Pancreas (tissue), 10 donors: ENCODE results near the gene TBC1D7. TPM values are rescaled to one million over a fixed set of nuclear protein-coding genes. Genes with fewer than 3 reads are reported as not detected.

Experiments used
- ATAC-seq, 4 donors: fragments of 200-7000 bp; cut with Tn5 transposase; one replicate each; pipeline versions ENCODE4 v1.8.0 to v1.9.1; 2020; ENCODE audit warnings: mild to moderate bottlenecking in 4 of 4, moderate library complexity in 4 of 4
- DNase-seq, 6 donors: peaks; one replicate each; pipeline ENCODE4 v3.0.0-alpha.2; 2020
- FAIRE-seq: peaks from 2 replicates; lab custom pipeline; 2012; peaks lifted over from hg19 to GRCh38; lab: Jason Lieb, UNC
- H3K27ac ChIP-seq, 4 donors: fragments of 200-600 bp; sonication (generic); 1 replicate in 3 of 4; 2 replicates in 1 of 4; pipeline versions ENCODE4 v1.5.0 to v1.8.0; 2020
- H3K27me3 ChIP-seq, 4 donors: fragments of 200-600 bp; one replicate each; pipeline ENCODE4 v1.8.0; 2021
- H3K36me3 ChIP-seq, 3 donors: fragments of 200-600 bp; sonication (generic) in 1 of 3; one replicate each; pipeline versions ENCODE4 v1.5.0 to v1.8.0; 2020 to 2021
- H3K4me1 ChIP-seq, 3 donors: fragments of 200-600 bp; one replicate each; pipeline ENCODE4 v1.8.0; 2021
- H3K4me3 ChIP-seq, 4 donors: fragments of 200-600 bp; sonication (generic) in 2 of 4; one replicate each; pipeline versions ENCODE4 v1.5.0 to v1.8.0; 2020 to 2021
- H3K9me3 ChIP-seq, 4 donors: fragments of 200-600 bp; one replicate each; pipeline ENCODE4 v1.8.0; 2021
- WGBS, 2 donors: extraction: QIAGEN DNeasy Blood & Tissue Kit; methylation state at CpG; one replicate each; pipeline ENCODE4 v1.1.7; 2013; 5-methylcytosine and 5-hydroxymethylcytosine counted together
- intact Hi-C, 3 donors: fragments of 100-400 bp; cut with DNase I; formaldehyde crosslinking; loops; one replicate each; pipeline versions ENCODE4 v1.11.1 to v1.14.2; 2022
- polyA plus RNA-seq, 2 donors: library from polyadenylated mRNA; stranded (reverse); fragments of 200-250 nt; gene quantifications; one replicate each; pipeline ENCODE4 v1.2.3, GENCODE V29; 2013
- total RNA-seq, 6 donors: library from RNA; stranded (reverse); fragmentation: NEBNext Ultra II Directional in 4 of 6; extraction: Animal tissue kit (Norgen Biotek cat#: 25700) in 4 of 6; gene quantifications; one replicate each; pipeline versions ENCODE4 v1.2.1 to v1.2.4, GENCODE V29; 2021 to 2023
- TF ChIP-seq, protein P1 (sequence below), 4 donors: fragments of 200-600 bp; sonication (generic) in 3 of 4; IDR thresholded peaks; one replicate each; pipeline versions ENCODE4 v1.5.0 to v1.8.0; 2021; ENCODE audit warnings: antibody characterized with exemption in 4 of 4
- donor health status: healthy with polysubstance abuse.
- donor health status: DM: no; HTN: no; CAD: no; lungs with moderate emphysema.
- donor health status: DM: no; HTN: no; CAD: no.
- donor health status: control.
- donor health status: control.
- donor health status: Bipolar disorder and iron deficiency.
- donor health status: DM: yes; HTN: yes; CAD: no.
- donor health status: DM: no; HTN: no; CAD: no.
- donor health status: DM: no; HTN: no; CAD: no.
- donor health status: DM: yes; HTN: yes; CAD: no.

The TBC1D7 gene
- total and polyA plus RNA-seq, 8 donors = 3.3 to 8.4 (median 6.7) TPM

DNA sequence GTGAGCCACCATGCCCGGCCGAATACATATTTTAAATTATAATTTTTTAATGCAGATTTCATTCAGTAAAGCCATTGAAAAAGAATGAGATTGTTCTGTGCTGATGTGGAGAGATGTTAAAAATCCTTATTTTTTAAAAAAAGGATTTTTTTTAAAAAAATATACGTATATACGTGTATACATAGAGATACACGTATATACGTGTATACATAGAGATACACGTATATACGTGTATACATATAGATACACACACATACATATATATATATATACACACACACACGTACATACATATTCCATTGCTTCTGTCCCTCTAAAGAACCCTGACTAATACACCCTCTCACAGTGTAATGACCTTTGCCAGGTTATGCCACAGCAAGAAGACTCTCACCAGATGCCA lies 23.8 kb upstream of the TBC1D7 start:
- TF ChIP-seq, protein P1, sequence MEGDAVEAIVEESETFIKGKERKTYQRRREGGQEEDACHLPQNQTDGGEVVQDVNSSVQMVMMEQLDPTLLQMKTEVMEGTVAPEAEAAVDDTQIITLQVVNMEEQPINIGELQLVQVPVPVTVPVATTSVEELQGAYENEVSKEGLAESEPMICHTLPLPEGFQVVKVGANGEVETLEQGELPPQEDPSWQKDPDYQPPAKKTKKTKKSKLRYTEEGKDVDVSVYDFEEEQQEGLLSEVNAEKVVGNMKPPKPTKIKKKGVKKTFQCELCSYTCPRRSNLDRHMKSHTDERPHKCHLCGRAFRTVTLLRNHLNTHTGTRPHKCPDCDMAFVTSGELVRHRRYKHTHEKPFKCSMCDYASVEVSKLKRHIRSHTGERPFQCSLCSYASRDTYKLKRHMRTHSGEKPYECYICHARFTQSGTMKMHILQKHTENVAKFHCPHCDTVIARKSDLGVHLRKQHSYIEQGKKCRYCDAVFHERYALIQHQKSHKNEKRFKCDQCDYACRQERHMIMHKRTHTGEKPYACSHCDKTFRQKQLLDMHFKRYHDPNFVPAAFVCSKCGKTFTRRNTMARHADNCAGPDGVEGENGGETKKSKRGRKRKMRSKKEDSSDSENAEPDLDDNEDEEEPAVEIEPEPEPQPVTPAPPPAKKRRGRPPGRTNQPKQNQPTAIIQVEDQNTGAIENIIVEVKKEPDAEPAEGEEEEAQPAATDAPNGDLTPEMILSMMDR (IDR thresholded peaks at IDR 0.05) = no peak
- no peak for ATAC-seq

DNA sequence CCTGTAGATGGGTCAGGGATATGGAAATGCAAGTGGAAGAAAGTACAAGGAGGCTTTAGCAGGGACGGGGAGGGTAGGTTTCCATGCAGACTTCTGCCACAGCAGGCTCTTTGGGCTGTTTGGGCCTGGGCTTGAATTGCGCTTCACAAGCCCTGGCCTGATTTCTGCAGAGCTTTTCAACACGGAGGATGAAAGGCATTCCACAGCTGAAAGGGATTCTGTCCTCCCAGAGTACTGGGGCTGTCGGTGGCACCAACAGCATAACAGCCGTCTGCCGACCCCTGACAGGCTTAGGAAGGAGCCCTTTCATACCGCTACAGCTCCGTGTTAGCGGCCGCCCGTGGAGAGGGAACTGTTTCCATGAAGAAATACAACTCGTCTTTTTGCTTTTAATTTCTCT lies 22.9 kb upstream of the TBC1D7 start:
- Histone ChIP-seq H3K27me3 (no peaks in the 10 kb centered on the region), H3K36me3 (no peaks in the 10 kb centered on the region), H3K4me1 (no peaks in the 10 kb centered on the region), H3K27ac (no peak overlapping the region), H3K4me3 (no peak overlapping the region), H3K9me3 (no peaks in the 10 kb centered on the region)
- ATAC-seq (no peak), FAIRE-seq (no peak), DNase-seq (no peak)
- TF ChIP-seq, protein P1 (IDR thresholded peaks at IDR 0.05) = no peak
- 75 to 76% methylated on average over 12 of the region's 12 CpGs for WGBS, 2 donors
- intact Hi-C loops = no loop called here

More for the DNA sequence above, 23.8 kb upstream of the TBC1D7 start:
- Histone ChIP-seq H3K4me1 (no peaks in the 10 kb centered on the region), H3K27me3 (no peaks in the 10 kb centered on the region), H3K27ac (no peak overlapping the region), H3K4me3 (no peak overlapping the region), H3K9me3 (no peaks in the 10 kb centered on the region), H3K36me3 (no peaks in the 10 kb centered on the region)
- DNase-seq = no peak
- 84 to 92% methylated on average over 9 of the region's 9 CpGs for WGBS, 2 donors
- intact Hi-C loops = no loop called here
- FAIRE-seq = no peak

DNA sequence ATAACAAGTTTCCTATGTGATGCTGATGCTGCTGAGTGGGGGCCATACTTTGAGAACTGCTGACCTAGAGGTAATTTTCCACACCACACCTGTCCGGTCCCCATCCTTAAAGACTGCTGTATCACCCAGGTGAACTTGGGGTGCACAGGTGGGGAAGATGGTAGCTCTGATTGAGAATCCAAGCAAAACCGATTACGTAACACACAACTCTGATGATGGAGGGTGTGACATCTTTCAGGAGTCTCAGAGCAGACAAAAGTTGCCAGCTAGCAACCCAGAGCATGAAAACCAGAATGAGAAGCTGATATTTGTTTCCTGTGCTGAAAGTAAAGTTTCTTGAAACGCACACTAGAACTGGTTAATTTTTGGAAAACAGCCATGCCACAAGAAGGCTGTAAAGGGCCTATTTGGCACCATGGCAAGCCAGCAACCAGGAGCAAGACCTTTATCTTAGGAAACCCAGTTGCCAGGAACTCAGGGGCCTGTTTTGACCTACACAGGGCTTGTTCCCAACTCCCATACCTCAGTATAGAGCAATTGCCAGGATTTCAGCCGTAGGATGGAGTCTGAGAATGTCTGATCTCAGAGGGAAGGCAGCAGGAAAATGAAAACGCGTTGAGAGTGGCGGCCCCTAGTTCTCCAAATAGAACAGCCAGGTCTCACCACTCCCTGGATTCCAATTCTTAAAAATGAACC lies 21.6 kb upstream of the TBC1D7 start:
- no peaks in the 10 kb centered on the region for H3K4me1 ChIP-seq
- H3K27me3 ChIP-seq = no peaks in the 10 kb centered on the region
- DNase-seq = no peak
- TF ChIP-seq, protein P1 (IDR thresholded peaks at IDR 0.05) = no peak
- H3K4me3 ChIP-seq = no peak overlapping the region
- intact Hi-C loops = no loop called here
- ATAC-seq = no peak
- WGBS, 2 donors = 83 to 90% methylated on average over 8 of the region's 8 CpGs
- H3K27ac ChIP-seq = no peak overlapping the region
- no peaks in the 10 kb centered on the region for H3K36me3 ChIP-seq
- H3K9me3 ChIP-seq = no peaks in the 10 kb centered on the region
- no peak for FAIRE-seq

DNA sequence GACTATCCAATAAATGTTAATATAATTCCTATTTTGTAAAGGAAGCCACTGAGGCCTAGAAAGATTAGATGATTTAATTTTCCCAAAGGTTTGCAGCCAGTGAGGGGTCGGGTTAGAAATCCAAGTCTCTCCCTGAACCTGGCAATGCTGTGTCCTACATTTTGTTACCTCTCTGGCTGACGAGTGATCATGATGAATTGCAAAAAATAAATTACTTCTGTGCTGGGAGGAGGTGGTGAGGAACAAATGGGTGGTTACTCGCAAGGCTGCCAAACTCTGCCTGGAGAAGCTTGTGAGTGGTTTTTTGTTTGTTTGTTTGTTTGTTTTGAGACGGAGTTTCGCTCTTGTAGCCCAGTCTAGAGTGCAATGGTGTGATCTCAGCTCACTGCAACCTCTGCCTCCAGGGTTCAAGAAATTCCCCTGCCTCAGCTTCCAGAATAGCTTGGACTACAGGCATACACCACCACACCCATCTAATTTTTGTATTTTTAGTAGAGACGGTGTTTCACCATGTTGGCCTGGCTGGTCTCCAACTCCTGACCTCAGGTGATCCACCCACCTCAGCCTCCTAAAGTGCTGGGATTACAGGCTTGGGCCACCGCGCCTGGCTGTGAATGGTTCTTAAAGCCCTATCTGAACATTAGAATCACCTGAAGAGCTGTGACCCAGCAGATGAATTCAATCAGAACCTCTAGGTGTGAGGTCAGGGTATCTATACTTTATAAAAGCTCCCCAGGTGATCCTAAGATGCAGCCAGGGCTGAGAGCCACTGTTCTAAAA lies 20.2 kb upstream of the TBC1D7 start:
- Histone ChIP-seq H3K36me3 (no peaks in the 10 kb centered on the region), H3K27ac (no peak overlapping the region), H3K27me3 (no peaks in the 10 kb centered on the region), H3K4me1 (no peaks in the 10 kb centered on the region), H3K4me3 (no peak overlapping the region), H3K9me3 (no peaks in the 10 kb centered on the region)
- no peak for DNase-seq
- WGBS, 2 donors = 71 to 72% methylated on average over 8 of the region's 8 CpGs
- no peak for ATAC-seq
- TF ChIP-seq, protein P1 (IDR thresholded peaks at IDR 0.05) = no peak
- intact Hi-C loops = no loop called here
- FAIRE-seq = no peak

DNA sequence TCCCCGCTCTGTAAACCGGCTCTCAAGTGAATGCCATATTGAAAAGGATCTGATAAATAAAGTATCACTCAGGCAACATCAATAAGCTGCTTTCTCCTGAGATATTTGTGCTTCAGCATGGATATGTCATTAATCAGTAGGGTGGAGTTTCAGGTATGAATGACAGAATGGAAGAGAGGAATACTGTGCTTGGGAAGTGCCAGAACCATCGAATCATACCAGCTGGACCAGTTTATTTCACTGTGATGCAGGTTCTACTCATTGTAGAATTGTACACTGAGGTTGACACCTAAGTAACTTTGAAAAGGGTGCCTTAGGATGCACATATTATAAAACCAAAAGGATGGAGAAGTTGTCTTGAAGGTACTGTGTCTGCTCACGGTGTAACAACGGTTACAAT lies 17.9 kb upstream of the TBC1D7 start:
- intact Hi-C loops = no loop called here
- Histone ChIP-seq H3K4me3 (no peak overlapping the region), H3K27ac (no peak overlapping the region), H3K4me1 (no peaks in the 10 kb centered on the region), H3K36me3 (no peaks in the 10 kb centered on the region), H3K27me3 (no peaks in the 10 kb centered on the region), H3K9me3 (no peaks in the 10 kb centered on the region)
- ATAC-seq = no peak
- FAIRE-seq = no peak
- TF ChIP-seq, protein P1 (IDR thresholded peaks at IDR 0.05) = no peak
- no peak for DNase-seq
- WGBS, 2 donors = 81 to 88% methylated on average over 5 of the region's 5 CpGs
